GM23338 (cell line): ENCODE measurements around the gene ASPRV1. TPM values are rescaled to one million over a fixed set of nuclear protein-coding genes. Genes with fewer than 3 reads are reported as not detected.

Experiments
- ATAC-seq: fragments of 200-7000 bp; cut with Tn5 transposase; 3 replicates; pipeline ENCODE4 v1.9.1; 2020
- DNase-seq: peaks from one replicate; pipeline ENCODE4 v3.0.0-alpha.2; 2015; ENCODE audit warnings: low spot score
- H2AFZ ChIP-seq: fragments of 200-600 bp; sonication (generic); 2 replicates; pipeline ENCODE4 v1.8.0; 2016; ENCODE audit warnings: antibody characterized with exemption, mild to moderate bottlenecking, moderate library complexity
- H3F3A ChIP-seq: fragments of 200-600 bp; sonication (generic); replicated peaks from 2 replicates; pipeline ENCODE4 v1.8.0; 2017; ENCODE audit warnings: antibody characterized with exemption, mixed run types, low read depth
- H3K27ac ChIP-seq: fragments of 200-600 bp; sonication (generic); 2 replicates; pipeline ENCODE4 v1.6.1; 2016; ENCODE audit warnings: low read depth
- H3K27me3 ChIP-seq: fragments of 200-600 bp; sonication (generic); 2 replicates; pipeline ENCODE4 v1.8.0; 2016; ENCODE audit warnings: mild to moderate bottlenecking, mixed run types, moderate library complexity; ENCODE audit not compliant: insufficient read depth
- H3K36me3 ChIP-seq: fragments of 200-600 bp; sonication (generic); 2 replicates; pipeline ENCODE4 v1.8.0; 2016; ENCODE audit warnings: mild to moderate bottlenecking; ENCODE audit not compliant: insufficient read depth
- H3K4me1 ChIP-seq: fragments of 200-600 bp; sonication (generic); 2 replicates; pipeline ENCODE4 v1.8.0; 2016; ENCODE audit warnings: mild to moderate bottlenecking, moderate library complexity; ENCODE audit not compliant: insufficient read depth
- H3K4me2 ChIP-seq: fragments of 200-600 bp; sonication (generic); 2 replicates; pipeline ENCODE4 v1.7.1; 2017; ENCODE audit warnings: mixed run types
- H3K4me3 ChIP-seq: fragments of 200-600 bp; sonication (generic); 2 replicates; pipeline ENCODE4 v1.6.1; 2016; ENCODE audit warnings: mixed run types
- H3K79me2 ChIP-seq: fragments of 200-600 bp; sonication (generic); replicated peaks from 2 replicates; pipeline ENCODE4 v1.8.0; 2017; ENCODE audit warnings: mild to moderate bottlenecking; ENCODE audit not compliant: insufficient read depth
- H3K9me2 ChIP-seq: fragments of 200-600 bp; sonication (generic); 2 replicates; pipeline ENCODE4 v1.8.0; 2017; ENCODE audit not compliant: insufficient read depth
- H4K20me1 ChIP-seq: fragments of 200-600 bp; sonication (generic); replicated peaks from 2 replicates; pipeline ENCODE4 v1.8.0; 2017; ENCODE audit warnings: mild to moderate bottlenecking; ENCODE audit not compliant: insufficient read depth
- H3K27ac Mint-ChIP-seq: 2 replicates; pipeline ENCODE4 v1.8.0; 2020; ENCODE audit warnings: inconsistent platforms, mild to moderate bottlenecking, moderate library complexity, mixed read lengths
- H3K27me3 Mint-ChIP-seq: 3 replicates; pipeline ENCODE4 v1.8.0; 2022; ENCODE audit warnings: low read depth, mild to moderate bottlenecking, moderate library complexity, mixed read lengths, inconsistent platforms; ENCODE audit not compliant: insufficient read depth, poor library complexity
- H3K36me3 Mint-ChIP-seq: 3 replicates; pipeline ENCODE4 v1.8.0; 2021; ENCODE audit warnings: low read depth, mild to moderate bottlenecking, inconsistent platforms, moderate library complexity, mixed read lengths
- H3K4me1 Mint-ChIP-seq: 3 replicates; pipeline ENCODE4 v1.8.0; 2020; ENCODE audit warnings: mild to moderate bottlenecking, inconsistent platforms, mixed read lengths
- H3K4me3 Mint-ChIP-seq: 3 replicates; pipeline ENCODE4 v1.8.0; 2021; ENCODE audit warnings: moderate library complexity, mild to moderate bottlenecking, inconsistent platforms, mixed read lengths
- H3K9me3 Mint-ChIP-seq: 3 replicates; pipeline ENCODE4 v1.8.0; 2020; ENCODE audit warnings: moderate library complexity, mild to moderate bottlenecking, inconsistent platforms, mixed read lengths
- CREB1 ChIP-seq: fragments of 250-450 bp; sonication (Bioruptor Pico); IDR thresholded peaks from 2 replicates; pipeline ENCODE4 v1.5.0; 2020; ENCODE audit warnings: low read depth, mild to moderate bottlenecking, moderate library complexity
- ETS1 ChIP-seq: IDR thresholded peaks from 2 replicates; pipeline ENCODE4 v1.6.1; 2016; ENCODE audit warnings: antibody characterized with exemption
- EZH2 ChIP-seq: fragments of 200-600 bp; sonication (generic); IDR thresholded peaks from one replicate; pipeline ENCODE4 v1.8.0; 2017; ENCODE audit warnings: antibody characterized with exemption, mild to moderate bottlenecking, low read depth; ENCODE audit not compliant: unreplicated experiment
- JUNB ChIP-seq: IDR thresholded peaks from one replicate; pipeline ENCODE4 v1.6.1; 2016; ENCODE audit warnings: antibody characterized with exemption; ENCODE audit not compliant: unreplicated experiment
- NANOG ChIP-seq: IDR thresholded peaks from 2 replicates; pipeline ENCODE4 v1.6.1; 2016; ENCODE audit warnings: antibody characterized with exemption, borderline replicate concordance
- POLR2AphosphoS5 ChIP-seq: IDR thresholded peaks from 2 replicates; pipeline ENCODE4 v1.6.1; 2016; ENCODE audit warnings: antibody characterized with exemption, low read depth
- ZNF114 ChIP-seq: fragments of 250-450 bp; sonication (Bioruptor Pico); IDR thresholded peaks from 2 replicates; pipeline ENCODE4 v1.5.0; 2020; ENCODE audit warnings: mild to moderate bottlenecking, moderate library complexity
- ZNF331 ChIP-seq: fragments of 250-450 bp; sonication (Bioruptor Pico); IDR thresholded peaks from 2 replicates; pipeline ENCODE4 v1.5.0; 2020; ENCODE audit warnings: low read depth, mild to moderate bottlenecking, moderate library complexity
- polyA plus RNA-seq: library from polyadenylated mRNA; unstranded; fragments of >200 nt; fragmentation: Nextera tagmentation; extraction: Ambion mirVana; gene quantifications from 2 replicates; pipeline ENCODE4 v1.2.1, GENCODE V29; 2016
- total RNA-seq: library from RNA; depleted of rRNA; stranded (reverse); fragments of >200 nt; shearing (Covaris generic); gene quantifications from 2 replicates; pipeline ENCODE4 v1.2.3, GENCODE V29; 2014
- TF ChIP-seq, protein P1 (sequence below): fragments of 250-450 bp; sonication (Bioruptor Pico); IDR thresholded peaks from 2 replicates; pipeline ENCODE4 v1.5.0; 2020; ENCODE audit warnings: mild to moderate bottlenecking, moderate library complexity
- TF ChIP-seq, protein P2 (sequence below): IDR thresholded peaks from one replicate; pipeline ENCODE4 v1.6.1; 2018; ENCODE audit warnings: antibody characterized with exemption; ENCODE audit not compliant: unreplicated experiment

ASPRV1 gene
- total and polyA plus RNA-seq, 2 experiments from 2014 or later = 0.60 to 1.4 TPM

GRCh38 chr2:69956475-69956979 is 4.9 kb downstream of the ASPRV1 start (continued):
- TF ChIP-seq ETS1 = no peak
- TF ChIP-seq POLR2AphosphoS5 = no peak
- no peak for TF ChIP-seq ZNF114 (CRISPR knock-in tag)
- TF ChIP-seq CREB1 (CRISPR knock-in tag) = no peak
- TF ChIP-seq, protein P1, sequence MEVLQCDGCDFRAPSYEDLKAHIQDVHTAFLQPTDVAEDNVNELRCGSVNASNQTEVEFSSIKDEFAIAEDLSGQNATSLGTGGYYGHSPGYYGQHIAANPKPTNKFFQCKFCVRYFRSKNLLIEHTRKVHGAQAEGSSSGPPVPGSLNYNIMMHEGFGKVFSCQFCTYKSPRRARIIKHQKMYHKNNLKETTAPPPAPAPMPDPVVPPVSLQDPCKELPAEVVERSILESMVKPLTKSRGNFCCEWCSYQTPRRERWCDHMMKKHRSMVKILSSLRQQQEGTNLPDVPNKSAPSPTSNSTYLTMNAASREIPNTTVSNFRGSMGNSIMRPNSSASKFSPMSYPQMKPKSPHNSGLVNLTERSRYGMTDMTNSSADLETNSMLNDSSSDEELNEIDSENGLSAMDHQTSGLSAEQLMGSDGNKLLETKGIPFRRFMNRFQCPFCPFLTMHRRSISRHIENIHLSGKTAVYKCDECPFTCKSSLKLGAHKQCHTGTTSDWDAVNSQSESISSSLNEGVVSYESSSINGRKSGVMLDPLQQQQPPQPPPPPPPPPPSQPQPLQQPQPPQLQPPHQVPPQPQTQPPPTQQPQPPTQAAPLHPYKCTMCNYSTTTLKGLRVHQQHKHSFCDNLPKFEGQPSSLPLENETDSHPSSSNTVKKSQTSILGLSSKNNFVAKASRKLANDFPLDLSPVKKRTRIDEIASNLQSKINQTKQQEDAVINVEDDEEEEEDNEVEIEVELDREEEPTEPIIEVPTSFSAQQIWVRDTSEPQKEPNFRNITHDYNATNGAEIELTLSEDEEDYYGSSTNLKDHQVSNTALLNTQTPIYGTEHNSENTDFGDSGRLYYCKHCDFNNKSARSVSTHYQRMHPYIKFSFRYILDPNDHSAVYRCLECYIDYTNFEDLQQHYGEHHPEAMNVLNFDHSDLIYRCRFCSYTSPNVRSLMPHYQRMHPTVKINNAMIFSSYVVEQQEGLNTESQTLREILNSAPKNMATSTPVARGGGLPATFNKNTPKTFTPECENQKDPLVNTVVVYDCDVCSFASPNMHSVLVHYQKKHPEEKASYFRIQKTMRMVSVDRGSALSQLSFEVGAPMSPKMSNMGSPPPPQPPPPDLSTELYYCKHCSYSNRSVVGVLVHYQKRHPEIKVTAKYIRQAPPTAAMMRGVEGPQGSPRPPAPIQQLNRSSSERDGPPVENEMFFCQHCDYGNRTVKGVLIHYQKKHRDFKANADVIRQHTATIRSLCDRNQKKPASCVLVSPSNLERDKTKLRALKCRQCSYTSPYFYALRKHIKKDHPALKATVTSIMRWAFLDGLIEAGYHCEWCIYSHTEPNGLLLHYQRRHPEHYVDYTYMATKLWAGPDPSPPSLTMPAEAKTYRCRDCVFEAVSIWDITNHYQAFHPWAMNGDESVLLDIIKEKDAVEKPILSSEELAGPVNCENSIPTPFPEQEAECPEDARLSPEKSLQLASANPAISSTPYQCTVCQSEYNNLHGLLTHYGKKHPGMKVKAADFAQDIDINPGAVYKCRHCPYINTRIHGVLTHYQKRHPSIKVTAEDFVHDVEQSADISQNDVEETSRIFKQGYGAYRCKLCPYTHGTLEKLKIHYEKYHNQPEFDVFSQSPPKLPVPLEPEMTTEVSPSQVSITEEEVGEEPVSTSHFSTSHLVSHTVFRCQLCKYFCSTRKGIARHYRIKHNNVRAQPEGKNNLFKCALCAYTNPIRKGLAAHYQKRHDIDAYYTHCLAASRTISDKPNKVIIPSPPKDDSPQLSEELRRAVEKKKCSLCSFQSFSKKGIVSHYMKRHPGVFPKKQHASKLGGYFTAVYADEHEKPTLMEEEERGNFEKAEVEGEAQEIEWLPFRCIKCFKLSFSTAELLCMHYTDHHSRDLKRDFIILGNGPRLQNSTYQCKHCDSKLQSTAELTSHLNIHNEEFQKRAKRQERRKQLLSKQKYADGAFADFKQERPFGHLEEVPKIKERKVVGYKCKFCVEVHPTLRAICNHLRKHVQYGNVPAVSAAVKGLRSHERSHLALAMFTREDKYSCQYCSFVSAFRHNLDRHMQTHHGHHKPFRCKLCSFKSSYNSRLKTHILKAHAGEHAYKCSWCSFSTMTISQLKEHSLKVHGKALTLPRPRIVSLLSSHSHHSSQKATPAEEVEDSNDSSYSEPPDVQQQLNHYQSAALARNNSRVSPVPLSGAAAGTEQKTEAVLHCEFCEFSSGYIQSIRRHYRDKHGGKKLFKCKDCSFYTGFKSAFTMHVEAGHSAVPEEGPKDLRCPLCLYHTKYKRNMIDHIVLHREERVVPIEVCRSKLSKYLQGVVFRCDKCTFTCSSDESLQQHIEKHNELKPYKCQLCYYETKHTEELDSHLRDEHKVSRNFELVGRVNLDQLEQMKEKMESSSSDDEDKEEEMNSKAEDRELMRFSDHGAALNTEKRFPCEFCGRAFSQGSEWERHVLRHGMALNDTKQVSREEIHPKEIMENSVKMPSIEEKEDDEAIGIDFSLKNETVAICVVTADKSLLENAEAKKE (CRISPR knock-in tag) = no peak
- TF ChIP-seq JUNB = no peak

DNA sequence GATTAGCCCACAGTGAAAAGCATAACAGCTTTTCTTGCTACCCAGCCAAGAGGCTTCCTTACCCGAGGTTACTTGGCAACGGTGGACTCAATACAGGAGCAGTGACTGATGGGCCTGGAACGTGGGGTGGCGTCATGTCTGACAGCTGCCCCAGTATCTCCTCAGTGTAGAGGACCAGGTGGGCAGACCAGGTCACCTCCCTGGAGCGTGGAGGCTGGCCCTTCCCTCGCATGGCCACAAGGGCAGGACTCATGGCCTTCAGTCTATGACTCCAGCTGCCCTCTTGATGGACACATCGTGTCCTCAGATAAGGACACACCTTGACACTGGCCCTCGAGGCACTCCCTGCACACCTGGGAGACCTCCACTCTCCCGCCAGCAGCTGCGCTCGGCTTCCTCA is 6.4 kb downstream of the ASPRV1 start:
- Mint-ChIP-seq H3K4me3 (no peak overlapping the region), H3K36me3 (no peaks in the 10 kb centered on the region), H3K27ac (no peak overlapping the region), H3K27me3 (peaks cover 2% of the 10 kb centered on the region), H3K4me1 (no peaks in the 10 kb centered on the region; the same call in 2 of the 3 replicates), H3K9me3 (no peaks in the 10 kb centered on the region)
- Histone ChIP-seq H3K27ac (no peak overlapping the region), H3F3A (no peaks in the 10 kb centered on the region), H3K9me2 (peaks cover 3% of the 10 kb centered on the region; the same call in 1 of the 2 replicates), H4K20me1 (no peaks in the 10 kb centered on the region; the same call in 1 of the 2 replicates), H3K4me1 (no peaks in the 10 kb centered on the region), H3K36me3 (no peaks in the 10 kb centered on the region), H3K4me2 (no peak overlapping the region), H3K4me3 (no peak overlapping the region), H3K27me3 (no peaks in the 10 kb centered on the region), H3K79me2 (no peaks in the 10 kb centered on the region), H2AFZ (no peak overlapping the region)
- DNase-seq = no peak
- no peak for ATAC-seq
- no peak for TF ChIP-seq NANOG
- no peak for TF ChIP-seq EZH2
- no peak for TF ChIP-seq POLR2AphosphoS5
- no peak for TF ChIP-seq ZNF114 (CRISPR knock-in tag)
- no peak for TF ChIP-seq ZNF331 (CRISPR knock-in tag)
- TF ChIP-seq, protein P2, sequence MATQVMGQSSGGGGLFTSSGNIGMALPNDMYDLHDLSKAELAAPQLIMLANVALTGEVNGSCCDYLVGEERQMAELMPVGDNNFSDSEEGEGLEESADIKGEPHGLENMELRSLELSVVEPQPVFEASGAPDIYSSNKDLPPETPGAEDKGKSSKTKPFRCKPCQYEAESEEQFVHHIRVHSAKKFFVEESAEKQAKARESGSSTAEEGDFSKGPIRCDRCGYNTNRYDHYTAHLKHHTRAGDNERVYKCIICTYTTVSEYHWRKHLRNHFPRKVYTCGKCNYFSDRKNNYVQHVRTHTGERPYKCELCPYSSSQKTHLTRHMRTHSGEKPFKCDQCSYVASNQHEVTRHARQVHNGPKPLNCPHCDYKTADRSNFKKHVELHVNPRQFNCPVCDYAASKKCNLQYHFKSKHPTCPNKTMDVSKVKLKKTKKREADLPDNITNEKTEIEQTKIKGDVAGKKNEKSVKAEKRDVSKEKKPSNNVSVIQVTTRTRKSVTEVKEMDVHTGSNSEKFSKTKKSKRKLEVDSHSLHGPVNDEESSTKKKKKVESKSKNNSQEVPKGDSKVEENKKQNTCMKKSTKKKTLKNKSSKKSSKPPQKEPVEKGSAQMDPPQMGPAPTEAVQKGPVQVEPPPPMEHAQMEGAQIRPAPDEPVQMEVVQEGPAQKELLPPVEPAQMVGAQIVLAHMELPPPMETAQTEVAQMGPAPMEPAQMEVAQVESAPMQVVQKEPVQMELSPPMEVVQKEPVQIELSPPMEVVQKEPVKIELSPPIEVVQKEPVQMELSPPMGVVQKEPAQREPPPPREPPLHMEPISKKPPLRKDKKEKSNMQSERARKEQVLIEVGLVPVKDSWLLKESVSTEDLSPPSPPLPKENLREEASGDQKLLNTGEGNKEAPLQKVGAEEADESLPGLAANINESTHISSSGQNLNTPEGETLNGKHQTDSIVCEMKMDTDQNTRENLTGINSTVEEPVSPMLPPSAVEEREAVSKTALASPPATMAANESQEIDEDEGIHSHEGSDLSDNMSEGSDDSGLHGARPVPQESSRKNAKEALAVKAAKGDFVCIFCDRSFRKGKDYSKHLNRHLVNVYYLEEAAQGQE = no peak
